GM15510 (cell line): ENCODE data around the gene SDHC.

Experiments
- POLR2A ChIP-seq: IDR thresholded peaks from 3 replicates; pipeline ENCODE4 v1.6.1; 2011; ENCODE audit warnings: borderline replicate concordance; ENCODE audit not compliant: insufficient read length; ENCODE audit errors: extremely low read depth

Gene SDHC, protein sequence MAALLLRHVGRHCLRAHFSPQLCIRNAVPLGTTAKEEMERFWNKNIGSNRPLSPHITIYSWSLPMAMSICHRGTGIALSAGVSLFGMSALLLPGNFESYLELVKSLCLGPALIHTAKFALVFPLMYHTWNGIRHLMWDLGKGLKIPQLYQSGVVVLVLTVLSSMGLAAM

DNA sequence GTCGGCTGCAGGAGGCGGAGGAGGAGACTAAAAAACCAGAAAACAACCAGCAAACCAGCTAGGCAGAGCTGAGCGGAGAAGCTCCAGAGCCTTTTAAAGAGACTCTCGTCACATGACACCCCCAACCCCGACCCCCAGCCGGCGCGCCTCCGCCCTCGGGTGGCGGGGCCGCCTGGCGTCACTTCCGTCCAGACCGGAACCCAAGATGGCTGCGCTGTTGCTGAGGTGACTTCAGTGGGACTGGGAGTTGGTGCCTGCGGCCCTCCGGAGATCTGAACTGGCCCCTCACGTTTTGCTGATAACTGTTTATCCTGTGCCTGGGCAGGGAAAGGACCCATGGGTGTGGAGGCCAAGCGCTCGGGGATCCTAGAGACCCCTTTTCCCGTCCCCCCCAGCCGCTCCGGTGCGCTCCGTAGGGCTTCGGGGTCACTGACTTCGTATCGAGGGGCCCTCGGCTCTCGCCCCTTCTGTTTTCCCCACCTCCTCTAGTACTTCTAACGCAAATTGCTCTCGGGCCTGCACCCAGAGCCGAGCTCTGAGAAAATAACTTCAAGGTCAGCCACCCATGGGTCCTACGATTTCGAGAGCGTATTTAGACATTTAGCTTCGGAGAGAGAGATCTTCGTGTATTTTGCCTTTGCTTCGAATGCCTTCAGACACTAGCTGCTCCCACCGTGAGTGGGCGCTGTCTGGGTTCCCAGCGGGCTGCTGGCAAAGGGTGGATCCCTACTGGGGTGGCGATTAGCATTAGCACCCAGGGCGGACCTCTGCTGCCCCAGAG, at the start of gene SDHC:
TSS of gene SDHC (plus strand) at position 181 of the 781 bp plus-strand sequence. CDS start at position 206, 25 bp downstream.
- peak; percentile 96 for TF ChIP-seq POLR2A

- TF ChIP-seq POLR2A = no peak
These were observed 48.9 kb upstream of the SDHC start for GRCh38 chr1:161265305-161265704.

- TF ChIP-seq POLR2A = no peak
These were observed 48.0 kb upstream of the SDHC start for GRCh38 chr1:161266202-161266601.

- TF ChIP-seq POLR2A = no peak
These were observed 47.3 kb upstream of the SDHC start for GRCh38 chr1:161266836-161267235.

DNA sequence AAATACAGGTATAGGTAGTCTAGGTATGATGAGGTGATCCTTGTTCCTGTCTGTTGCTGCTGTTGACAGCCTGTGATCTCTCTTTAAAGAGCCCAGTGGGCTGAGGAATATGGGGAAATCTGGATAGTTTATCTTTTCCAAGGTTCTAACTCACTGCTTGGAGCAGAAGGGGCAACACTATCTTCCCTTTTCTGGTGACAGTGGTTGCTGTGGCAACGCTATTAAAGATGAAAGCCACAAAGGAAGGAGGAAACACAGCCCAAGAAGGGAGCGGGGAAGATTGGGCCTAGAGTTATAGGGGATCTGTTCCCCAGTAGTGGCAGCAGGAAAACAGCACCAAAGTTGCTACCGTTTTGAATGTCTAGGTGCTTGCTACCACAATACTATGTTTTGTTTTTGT, 46.9 kb upstream of the SDHC start:
- TF ChIP-seq POLR2A = no peak

DNA sequence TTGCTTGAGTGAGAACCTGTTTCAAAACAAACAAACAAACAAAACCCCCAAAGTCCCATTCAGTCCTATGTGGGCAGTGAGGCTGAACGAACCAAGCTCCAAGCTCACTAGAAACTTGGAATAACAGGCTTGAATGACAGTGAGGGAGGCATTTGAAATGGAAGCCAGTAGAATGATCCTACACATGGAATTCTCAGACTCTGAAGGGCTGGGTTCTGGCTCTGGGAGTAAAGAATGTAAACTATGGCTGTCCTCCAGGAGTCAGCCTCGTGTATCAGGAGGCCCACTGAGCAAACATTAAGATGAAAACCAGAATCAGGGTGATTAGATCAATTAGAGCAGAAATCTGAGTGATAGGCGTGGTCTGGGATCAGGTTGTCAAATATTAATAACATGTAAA, 40.8 kb upstream of the SDHC start:
- no peak for TF ChIP-seq POLR2A

GRCh38 chr1:161274874-161275273, 39.3 kb upstream of the SDHC start:
- TF ChIP-seq POLR2A = no peak

DNA sequence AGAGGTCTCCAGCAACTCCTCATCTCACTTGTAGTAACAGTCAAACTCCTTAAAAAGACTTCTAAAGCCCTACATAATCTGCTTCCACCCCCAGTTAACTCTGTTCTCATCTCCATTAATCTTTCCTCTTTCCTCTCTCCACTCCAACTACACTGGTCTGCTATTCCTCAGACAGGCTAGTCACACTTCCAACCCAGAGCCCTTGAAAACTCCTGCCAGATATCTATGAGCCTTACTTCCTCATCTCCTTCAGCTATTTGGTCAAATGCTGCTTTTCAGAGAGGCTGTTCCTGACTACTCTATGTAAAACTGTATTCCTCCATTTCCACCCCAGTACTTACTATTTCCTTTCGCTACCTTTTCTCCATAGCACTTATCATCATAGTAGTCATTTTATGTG, 31.2 kb upstream of the SDHC start:
- no peak for TF ChIP-seq POLR2A

DNA sequence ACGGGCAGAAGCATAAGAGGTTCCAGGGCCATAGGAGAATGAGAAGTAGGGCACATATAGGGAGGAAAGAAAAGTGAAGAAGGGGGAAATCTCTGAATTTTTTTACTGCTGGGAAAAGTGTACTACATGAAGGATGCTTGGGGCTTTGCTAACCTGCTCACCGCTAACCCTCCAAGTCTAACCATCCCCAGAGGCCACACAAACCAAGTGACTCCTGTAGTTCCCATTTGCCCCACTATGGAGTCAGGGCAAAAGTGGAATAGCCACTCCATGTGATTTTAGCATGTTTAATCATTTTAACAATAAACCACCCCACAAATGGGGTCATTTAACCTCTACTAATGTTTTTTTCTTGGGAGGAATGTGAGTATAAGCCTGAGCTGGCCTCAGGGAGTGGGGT, 29.1 kb upstream of the SDHC start:
- no peak for TF ChIP-seq POLR2A

- TF ChIP-seq POLR2A = no peak
These were observed 28.7 kb upstream of the SDHC start for GRCh38 chr1:161285521-161285920.

DNA sequence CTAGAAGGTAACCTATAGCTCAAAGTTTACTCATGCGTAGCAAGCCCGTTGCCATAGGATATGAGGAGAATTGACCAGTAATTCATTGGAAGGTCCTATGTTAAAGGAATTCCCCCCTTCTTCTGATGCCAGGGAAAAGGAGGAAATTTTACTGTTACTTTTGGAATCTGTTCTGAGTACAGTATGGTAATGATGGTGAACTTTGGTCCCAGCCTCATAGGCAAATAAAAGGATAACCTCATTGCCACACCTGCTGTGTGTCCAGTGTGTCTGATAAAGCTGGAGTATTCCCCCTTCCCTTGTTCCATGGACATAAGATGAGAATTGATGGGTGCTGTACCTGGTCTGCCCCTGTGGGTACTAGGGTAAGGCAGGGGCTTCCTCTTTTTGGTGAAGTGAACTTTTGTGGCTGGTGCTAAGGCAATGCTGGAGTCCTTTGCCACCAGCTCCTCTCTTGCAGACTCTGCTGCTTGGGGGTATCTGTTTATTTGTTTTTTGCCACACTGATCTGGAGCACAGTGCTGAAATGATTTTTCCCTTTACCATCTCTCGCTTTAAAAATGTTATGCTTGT, 26.6 kb upstream of the SDHC start:
- TF ChIP-seq POLR2A = no peak

DNA sequence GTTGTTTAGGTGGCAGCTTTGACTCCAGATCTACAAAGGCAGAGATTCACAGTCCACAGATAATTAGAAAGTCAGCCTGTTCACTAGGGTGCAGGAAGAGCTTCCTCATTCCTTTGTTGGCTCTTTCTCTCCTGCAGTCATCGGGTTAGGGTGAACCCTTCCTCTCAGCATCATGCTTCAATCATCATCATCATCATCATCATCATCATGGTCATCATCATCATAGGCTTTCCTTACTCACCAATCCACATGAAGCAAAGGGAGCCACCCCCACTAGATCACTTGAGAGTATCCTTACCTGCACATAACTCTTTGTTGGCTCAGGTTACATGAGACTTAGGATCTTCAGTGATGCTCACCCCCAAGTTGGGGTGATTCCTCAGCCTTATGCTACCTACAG, 23.4 kb upstream of the SDHC start:
- no peak for TF ChIP-seq POLR2A

- no peak for TF ChIP-seq POLR2A
These were observed 16.8 kb upstream of the SDHC start for GRCh38 chr1:161297415-161297814.

DNA sequence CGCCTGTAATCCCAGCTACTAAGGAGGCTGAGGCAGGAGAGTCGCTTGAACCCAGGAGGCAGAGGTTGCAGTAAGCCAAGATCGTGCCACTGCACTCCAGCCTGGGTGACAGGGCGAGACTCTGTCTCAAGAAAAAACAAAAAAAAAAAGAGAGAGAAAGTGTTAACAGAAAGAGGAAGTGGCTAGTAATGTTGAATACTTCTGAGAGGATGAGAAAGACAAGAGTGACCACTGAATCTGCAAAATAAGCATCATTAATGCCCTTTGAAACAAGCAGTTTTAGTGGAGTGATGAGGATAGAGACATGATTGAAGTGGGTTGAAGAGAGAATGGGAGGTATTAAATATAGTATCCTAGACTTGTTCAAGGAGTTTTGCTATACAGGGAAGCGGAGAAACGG, 16.1 kb upstream of the SDHC start:
- no peak for TF ChIP-seq POLR2A

DNA sequence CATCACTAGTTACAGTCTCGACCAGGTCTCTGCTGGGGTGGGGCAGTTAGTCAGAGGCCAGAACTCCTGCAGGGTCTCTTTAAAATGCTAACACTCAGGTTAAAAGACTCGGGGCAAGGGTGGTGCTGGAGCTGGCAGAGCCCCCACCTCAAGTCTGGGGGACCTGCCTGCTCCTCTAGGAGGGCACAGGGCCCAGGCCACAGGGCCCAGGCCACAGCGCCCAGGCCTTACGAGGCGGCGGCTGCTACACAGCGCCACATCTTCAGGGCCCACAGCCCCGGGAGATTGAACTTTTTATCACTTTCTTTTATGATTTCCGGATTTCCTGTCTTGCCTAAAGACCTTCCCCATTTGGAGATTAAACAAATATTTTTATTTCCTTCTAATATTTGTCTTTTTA, 14.8 kb upstream of the SDHC start:
- TF ChIP-seq POLR2A = no peak

DNA sequence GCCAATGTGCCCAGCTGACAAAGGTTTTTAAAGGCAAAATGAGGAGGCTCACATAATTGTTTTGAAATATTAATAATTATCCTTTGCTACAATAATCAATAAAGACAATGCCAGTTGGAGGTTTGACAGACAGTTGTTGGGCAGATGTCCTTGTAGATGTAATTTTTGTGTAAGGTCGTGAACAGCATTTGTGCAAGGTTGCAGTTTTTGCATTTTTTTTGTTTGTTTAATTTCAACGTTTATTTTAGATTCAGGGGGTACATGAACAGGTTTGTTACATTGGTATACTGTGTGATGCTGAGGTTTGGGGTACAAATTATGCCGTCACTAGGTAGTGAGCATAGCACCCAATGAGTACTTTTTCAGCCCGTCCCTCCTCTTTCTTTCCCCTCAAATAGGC, 13.7 kb upstream of the SDHC start:
- no peak for TF ChIP-seq POLR2A
